ENCODE measurements around the gene TCAP.

The TCAP gene

DNA sequence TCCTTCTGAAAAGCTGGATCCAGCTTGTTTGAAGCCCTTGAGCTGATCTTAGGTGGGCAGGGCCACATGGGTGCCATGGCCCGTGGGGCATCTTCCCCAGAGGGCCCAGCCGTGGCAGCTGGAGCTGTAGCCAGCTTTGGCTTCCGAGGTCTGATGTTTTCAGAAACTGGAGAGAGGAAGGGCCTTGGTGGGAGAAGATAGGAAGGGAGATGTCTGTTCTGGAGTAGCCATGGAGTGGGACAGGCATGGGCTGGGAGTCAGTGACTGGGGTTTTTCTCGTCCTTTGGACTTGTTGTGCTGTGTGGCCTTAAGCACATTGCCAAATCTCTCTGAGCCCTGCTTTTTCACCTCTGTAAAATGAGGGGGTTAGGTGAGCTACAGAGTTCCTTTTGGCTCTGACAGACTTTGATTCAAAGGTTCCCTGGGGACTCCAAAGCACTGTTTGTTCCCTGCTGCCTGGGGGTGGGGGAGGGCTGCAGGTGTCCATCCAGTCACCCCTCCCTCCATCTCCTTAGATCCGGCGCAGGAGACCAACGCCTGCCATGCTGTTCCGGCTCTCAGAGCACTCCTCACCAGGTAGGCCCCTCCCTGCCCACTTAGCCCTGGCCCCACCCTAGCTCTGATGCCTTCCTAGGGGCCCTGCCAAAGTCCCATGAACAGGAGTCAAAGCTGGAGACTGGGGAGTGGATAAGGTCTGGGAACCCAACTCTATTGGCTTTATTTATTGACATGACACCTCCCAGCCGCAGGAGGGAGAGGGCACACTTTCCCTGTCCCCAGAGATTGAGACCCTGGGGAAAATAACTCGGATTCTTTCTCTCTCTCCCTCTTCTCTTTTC is 36.3 kb upstream of the TCAP start:
- DNase-seq (ENCODE audit: extremely low read depth in 1 of 2, low read depth in 1 of 2) = no peak

DNA sequence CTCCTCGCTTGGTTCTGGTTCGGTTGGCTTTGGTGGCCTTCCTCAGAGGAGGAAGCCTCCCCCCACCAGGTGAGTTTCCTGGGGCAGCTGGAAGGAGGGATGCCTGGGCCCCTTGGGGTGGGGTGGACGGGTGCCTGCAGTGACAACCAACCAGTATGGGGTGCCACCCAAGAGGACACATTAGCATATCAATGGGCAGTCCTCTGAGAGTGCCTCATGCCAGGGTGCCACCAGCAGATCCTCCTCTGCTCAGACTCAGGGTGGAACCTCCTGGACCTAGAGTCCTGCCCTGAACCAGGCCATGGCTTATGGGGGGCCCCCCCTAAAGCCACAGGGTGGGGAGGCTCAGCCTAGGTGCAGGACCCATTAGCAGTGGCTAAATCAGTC is 35.7 kb upstream of the TCAP start:
- no peak for DNase-seq (ENCODE audit: extremely low read depth in 1 of 2, low read depth in 1 of 2)

- DNase-seq (ENCODE audit: extremely low read depth in 1 of 2, low read depth in 1 of 2) = no peak
Observed at GRCh38 chr17:39629898-39630297, 35.3 kb upstream of the TCAP start.

GRCh38 chr17:39631403-39631802 is 33.7 kb upstream of the TCAP start:
- DNase-seq (ENCODE audit: extremely low read depth in 1 of 2, low read depth in 1 of 2) = no peak

GRCh38 chr17:39632153-39632941 is 32.8 kb upstream of the TCAP start:
- DNase-seq (ENCODE audit: extremely low read depth in 1 of 2, low read depth in 1 of 2) = no peak

DNA sequence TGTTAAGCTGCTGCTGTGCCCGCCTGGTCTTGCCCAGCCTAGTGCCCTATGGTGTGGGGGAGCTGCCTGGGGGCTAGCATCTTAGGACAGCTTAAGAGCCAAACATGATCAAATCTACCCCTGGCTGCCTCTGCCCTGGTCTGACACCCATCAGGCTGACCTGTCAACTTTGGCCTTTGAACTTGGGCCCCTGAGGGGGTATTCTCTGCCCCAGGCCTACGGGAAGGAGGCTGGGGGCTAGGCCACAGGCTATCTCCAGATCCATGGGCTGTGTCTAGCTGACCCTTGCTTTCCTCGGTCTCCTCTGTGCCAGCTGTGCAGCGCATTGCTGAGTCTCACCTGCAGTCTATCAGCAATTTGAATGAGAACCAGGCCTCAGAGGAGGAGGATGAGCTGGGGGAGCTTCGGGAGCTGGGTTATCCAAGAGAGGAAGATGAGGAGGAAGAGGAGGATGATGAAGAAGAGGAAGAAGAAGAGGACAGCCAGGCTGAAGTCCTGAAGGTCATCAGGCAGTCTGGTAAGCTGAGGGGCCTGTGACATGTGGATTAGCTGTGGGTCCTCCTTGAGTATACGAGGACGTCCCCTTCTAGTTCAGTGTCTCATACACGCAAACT is 31.5 kb upstream of the TCAP start:
- no peak for DNase-seq (ENCODE audit: extremely low read depth in 1 of 2, low read depth in 1 of 2)

DNA sequence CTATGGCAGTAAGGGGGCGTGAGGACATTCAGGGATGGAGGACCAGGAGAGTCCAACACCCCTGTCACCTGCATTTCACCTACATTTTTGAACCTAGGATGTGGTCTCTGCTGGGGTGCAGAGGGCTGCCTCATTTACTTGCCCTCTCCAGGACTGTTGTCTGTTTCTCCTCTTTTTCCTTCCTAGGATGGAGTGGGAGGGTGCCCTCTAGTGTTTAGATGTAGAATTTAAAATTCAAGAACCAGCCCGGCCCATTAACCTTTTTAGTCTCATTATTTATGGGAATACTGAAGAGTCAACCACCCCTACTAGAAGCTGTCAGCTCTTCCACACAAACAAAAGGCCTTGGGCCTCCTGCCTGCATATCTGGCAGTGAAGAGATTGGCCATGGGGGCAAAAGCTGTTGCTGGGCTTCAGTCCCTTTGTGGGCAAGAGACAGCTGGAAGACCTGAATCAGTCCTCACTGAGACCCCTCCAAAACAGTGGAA is 30.7 kb upstream of the TCAP start:
- DNase-seq (ENCODE audit: extremely low read depth in 1 of 2, low read depth in 1 of 2) = no peak

DNA sequence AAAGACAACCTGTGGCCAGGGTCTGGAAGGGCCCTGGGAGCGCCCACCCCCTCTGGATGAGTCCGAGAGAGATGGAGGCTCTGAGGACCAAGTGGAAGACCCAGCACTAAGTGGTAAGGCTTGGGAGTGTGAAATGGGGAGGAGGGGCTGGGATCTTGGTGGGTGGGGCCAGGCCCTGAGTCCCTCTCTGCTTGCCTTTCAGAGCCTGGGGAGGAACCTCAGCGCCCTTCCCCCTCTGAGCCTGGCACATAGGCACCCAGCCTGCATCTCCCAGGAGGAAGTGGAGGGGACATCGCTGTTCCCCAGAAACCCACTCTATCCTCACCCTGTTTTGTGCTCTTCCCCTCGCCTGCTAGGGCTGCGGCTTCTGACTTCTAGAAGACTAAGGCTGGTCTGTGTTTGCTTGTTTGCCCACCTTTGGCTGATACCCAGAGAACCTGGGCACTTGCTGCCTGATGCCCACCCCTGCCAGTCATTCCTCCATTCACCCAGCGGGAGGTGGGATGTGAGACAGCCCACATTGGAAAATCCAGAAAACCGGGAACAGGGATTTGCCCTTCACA is 29.5 kb upstream of the TCAP start:
- DNase-seq (ENCODE audit: extremely low read depth in 1 of 2, low read depth in 1 of 2) = no peak

DNA sequence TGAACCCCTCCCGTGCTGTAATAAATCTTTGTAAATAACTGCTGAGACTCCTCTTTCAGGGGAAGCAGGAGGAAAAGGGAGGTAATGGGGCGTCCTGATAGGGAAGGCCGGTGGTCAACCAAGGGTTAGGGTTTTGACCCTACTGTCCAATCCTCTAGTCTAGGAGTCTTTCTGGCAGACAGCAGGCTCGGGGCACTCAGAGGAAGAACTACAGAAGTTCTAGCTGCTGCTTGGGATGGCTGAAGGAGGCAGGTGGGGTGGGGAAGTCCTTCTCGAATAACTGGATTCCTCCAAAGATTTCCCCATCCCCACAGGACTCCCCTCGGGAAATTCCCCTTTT is 28.6 kb upstream of the TCAP start:
- no peak for DNase-seq (ENCODE audit: extremely low read depth in 1 of 2, low read depth in 1 of 2)

DNA sequence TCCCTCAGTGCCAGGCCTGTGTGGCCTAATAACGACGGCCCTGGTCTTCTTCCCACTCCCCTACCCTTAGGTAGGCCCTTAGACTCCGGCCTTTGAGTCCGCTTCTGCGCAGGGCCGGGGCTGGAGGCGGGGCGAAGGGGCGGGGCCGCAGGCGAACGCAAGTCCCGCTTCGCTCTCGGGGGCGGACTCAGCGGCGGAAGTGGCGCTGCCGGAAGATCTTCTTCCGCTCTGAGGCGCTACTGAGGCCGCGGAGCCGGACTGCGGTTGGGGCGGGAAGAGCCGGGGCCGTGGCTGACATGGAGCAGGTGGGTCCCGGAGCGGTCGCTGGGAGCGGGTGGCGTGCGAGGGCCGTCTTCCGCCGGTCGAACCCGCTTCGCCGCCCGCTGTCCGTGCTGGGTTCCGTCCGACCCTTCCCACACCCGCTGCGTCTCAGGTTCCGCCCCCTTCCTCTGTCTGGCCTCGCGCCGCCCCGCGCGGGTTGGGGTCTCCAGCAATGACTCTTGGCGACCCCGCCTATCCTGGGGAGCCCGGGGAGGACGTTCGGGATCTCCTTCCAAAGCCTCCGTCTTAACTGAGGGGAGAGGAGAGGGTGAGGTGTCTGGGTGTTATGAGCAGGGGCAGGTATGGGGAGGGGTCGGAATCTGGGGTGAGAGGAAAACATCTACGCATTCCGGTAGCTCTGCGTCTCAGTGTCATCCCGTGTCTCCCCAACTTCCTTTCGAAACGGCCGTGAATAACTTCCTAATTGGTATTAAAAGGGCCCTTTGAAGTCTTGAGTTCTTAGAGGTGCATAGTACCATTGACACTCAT is 28.0 kb upstream of the TCAP start, which contains the start of gene STARD3:
TSS of gene STARD3 (plus strand) at position 218 of the 810 bp plus-strand sequence. CDS start 16,388 bp downstream, outside the sequence.
- DNase-seq (ENCODE audit: extremely low read depth in 1 of 2, low read depth in 1 of 2) = peak; percentile 81 to 89

- no peak for DNase-seq (ENCODE audit: extremely low read depth in 1 of 2, low read depth in 1 of 2)
Observed at GRCh38 chr17:39638317-39638716, 26.8 kb upstream of the TCAP start.

DNA sequence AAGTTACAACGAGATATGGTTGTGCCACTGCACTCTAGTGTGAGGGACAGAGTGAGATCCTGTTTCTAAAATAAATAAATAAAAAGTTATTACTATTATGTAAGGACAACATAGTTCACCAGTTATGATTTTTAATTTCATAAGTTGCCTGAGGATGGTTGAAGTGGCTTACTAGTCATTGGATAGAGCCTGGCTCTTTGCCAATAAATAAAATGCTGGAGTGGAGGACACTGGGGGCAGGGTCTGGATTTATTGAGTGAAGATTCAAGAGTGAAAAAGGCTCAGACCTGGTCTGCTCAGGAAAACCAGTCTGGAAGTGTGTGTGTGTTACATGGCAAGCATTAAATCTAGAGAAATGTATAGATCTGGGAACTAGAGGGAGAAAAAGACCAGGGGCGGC is 26.1 kb upstream of the TCAP start:
- no peak for DNase-seq (ENCODE audit: extremely low read depth in 1 of 2, low read depth in 1 of 2)

- DNase-seq (ENCODE audit: extremely low read depth in 1 of 2, low read depth in 1 of 2) = no peak
Observed at GRCh38 chr17:39639566-39640458, 25.3 kb upstream of the TCAP start.

GRCh38 chr17:39640591-39641031 is 24.5 kb upstream of the TCAP start:
- DNase-seq (ENCODE audit: extremely low read depth in 1 of 2, low read depth in 1 of 2) = no peak

DNA sequence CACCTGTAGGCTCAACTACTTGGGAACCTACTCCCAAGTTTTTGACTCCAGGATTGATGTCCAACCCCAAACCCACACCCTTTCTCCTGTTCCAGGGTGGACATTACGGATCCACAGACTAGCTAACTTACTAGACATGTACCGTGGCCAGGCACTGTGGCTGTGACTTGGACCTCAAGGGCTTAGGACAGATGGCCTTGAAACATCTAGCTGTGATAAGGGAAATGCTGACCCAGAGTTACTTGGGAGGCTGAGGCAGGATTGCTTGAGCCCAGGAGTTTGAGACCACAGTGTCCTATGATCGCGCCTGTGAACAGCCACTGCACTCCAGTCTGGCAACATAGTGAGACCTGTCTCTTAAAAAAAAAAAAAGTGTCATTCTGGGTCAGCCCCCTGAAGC is 24.1 kb upstream of the TCAP start:
- no peak for DNase-seq (ENCODE audit: extremely low read depth in 1 of 2, low read depth in 1 of 2)

DNA sequence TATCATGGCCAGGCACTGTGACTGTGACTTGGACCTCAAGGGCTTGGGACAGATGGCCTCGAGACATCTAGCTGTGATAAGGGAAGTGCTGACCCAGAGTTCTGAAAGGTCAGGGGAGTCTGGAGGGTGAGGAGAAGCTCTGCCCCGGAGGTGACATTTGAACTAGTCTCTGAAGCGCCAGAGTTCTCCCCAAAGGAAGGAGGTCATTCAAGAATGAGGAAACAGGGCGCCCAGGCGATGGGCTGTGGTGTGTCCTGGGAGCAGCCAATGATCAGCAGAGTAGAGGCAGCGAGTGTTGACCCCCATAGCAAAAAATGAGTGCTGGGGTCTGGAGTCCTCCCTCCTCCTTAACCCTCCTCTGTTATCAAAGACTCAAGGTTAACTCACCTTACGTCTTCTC is 23.3 kb upstream of the TCAP start:
- no peak for DNase-seq (ENCODE audit: extremely low read depth in 1 of 2, low read depth in 1 of 2)

DNA sequence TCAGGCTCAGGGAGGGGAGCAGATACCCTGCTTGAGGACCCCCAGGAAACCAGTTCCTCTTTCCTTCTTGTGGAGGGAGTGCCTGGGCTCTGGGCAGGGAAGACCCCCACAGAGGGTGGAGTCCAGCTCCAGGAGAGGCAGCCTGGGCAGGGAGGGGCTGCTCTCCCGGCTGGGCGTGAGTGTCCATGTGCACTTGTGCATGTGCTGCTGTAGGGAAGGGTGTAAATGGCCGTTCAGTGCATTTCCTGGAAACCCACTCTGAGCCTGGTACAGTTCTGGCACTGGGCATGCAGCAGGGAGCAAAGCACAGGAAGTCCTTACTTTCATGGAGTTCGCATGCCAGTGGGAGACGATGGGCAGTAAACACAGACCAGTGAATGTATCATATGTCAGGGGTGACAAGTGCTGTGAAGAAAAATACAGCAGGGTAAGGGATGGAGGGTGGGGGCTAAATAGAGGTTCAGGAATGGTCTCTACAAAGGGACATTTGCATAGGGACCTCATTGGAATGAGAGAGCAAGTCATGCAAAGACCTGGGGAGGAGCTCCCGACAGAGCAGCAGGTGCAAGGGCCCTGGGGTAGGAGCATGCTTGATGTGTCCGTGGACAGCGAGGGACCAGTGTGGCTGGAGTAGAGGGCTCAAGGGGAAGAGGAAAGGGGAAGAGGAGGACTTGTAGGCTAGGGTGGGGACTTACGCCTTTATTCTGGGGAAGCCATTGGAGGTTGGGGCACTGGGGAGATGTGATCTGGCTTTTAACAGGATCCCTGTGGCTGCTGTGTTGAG is 22.7 kb upstream of the TCAP start:
- no peak for DNase-seq (ENCODE audit: extremely low read depth in 1 of 2, low read depth in 1 of 2)

- no peak for DNase-seq (ENCODE audit: extremely low read depth in 1 of 2, low read depth in 1 of 2)
Observed at GRCh38 chr17:39643271-39643670, 21.9 kb upstream of the TCAP start.

GRCh38 chr17:39647256-39647655 is 17.9 kb upstream of the TCAP start:
- no peak for DNase-seq (ENCODE audit: extremely low read depth in 1 of 2, low read depth in 1 of 2)

Measured in stimulated activated CD8-positive, alpha-beta memory T cell treated with anti-CD3 and anti-CD28 coated beads, Interleukin-7, amount 100 ng/mL, for 48 hours (primary cell).